Erythroblast (primary cell): ENCODE results near the gene SLC35G1.

ENCODE experiments used
- GATA1 ChIP-seq: IDR thresholded peaks from 2 replicates; pipeline ENCODE4 v1.6.1; 2011; ENCODE audit warnings: low read depth, mild to moderate bottlenecking, control low read depth, low read length, moderate library complexity
- POLR2A ChIP-seq: IDR thresholded peaks from 2 replicates; pipeline ENCODE4 v1.6.1; 2011; ENCODE audit warnings: mild to moderate bottlenecking, low read length

- TF ChIP-seq POLR2A (no peak), GATA1 (no peak)
These were observed 22.7 kb downstream of the SLC35G1 start for GRCh38 chr10:93916257-93917063.
